HCT116 (cell line): Measurements from ENCODE around the gene CCT8. TPM values are rescaled to one million over a fixed set of nuclear protein-coding genes. Genes with fewer than 3 reads are reported as not detected.

Experiments
- ATAC-seq: fragments of 200-7000 bp; cut with Tn5 transposase; 2 replicates; pipeline ENCODE4 v1.9.1; 2020; ENCODE audit warnings: mild to moderate bottlenecking, moderate library complexity
- BruUV-seq: library from RNA; stranded (reverse); fragments of 400-500 nt; replicated peaks from 2 replicates; lab custom pipeline; 2021; lab: Mats Ljungman, UMichigan
- CTCF ChIA-PET: fragments of 300-600 bp; sonication (Branson Sonifier 250); formaldehyde crosslinking; loops from one replicate; lab custom pipeline; 2021; ENCODE audit warnings: antibody characterized with exemption; lab: Charles Lee
- POLR2A ChIA-PET: fragments of 300-600, 350-600 bp; sonication (Branson Sonifier 250); formaldehyde crosslinking; loops from one replicate; lab custom pipeline; 2021; ENCODE audit warnings: antibody characterized with exemption; lab: Charles Lee
- RAD21 ChIA-PET, 2 experiments: fragments of 300-600 bp; sonication (Branson Sonifier 250); formaldehyde crosslinking; loops; one replicate each; lab custom pipeline; 2023; ENCODE audit warnings: low total read pairs in 2 of 2; ENCODE audit not compliant: uncharacterized antibody in 2 of 2, unreplicated experiment in 2 of 2, low non-redundant PET in 1 of 2; lab: Charles Lee
- DNase-seq: peaks from one replicate; pipeline ENCODE4 v3.0.0-alpha.2; 2010; ENCODE audit warnings: low read depth, low spot score
- H2AFZ ChIP-seq: fragments of 200-600 bp; shearing (Covaris generic), sonication (generic); 2 replicates; pipeline ENCODE4 v1.6.1; 2017; ENCODE audit warnings: low read depth, mixed run types, mixed read lengths, antibody characterized with exemption, low read length; ENCODE audit not compliant: poor library complexity, severe bottlenecking
- H3K27ac ChIP-seq: 2 replicates; pipeline ENCODE4 v1.5.1; 2012; ENCODE audit warnings: low read depth, low read length
- H3K27me3 ChIP-seq: fragments of 200-600 bp; sonication (generic); 2 replicates; pipeline ENCODE4 v1.6.1; 2016; ENCODE audit warnings: mixed run types, low read length, mixed read lengths; ENCODE audit not compliant: insufficient read depth
- H3K36me3 ChIP-seq, 2 experiments: fragments of 200-500 bp in 1 of 2; fragments of 200-600 bp in 1 of 2; sonication (Bioruptor generic) in 1 of 2; sonication (generic) in 1 of 2; 2 replicates each; pipeline versions ENCODE4 v1.5.1 to v1.6.1; 2014 to 2016; ENCODE audit warnings: low read length in 2 of 2, inconsistent platforms in 1 of 2, mixed read lengths in 1 of 2, mixed run types in 1 of 2; ENCODE audit not compliant: insufficient read depth in 2 of 2, control insufficient read depth in 1 of 2
- H3K4me1 ChIP-seq, 2 experiments: fragments of 200-600 bp in 1 of 2; sonication (generic) in 1 of 2; 2 replicates each; pipeline versions ENCODE4 v1.5.1 to v1.6.1; 2012 to 2017; ENCODE audit warnings: low read length in 2 of 2, inconsistent platforms in 1 of 2, mild to moderate bottlenecking in 1 of 2, mixed read lengths in 1 of 2, mixed run types in 1 of 2, moderate library complexity in 1 of 2; ENCODE audit not compliant: insufficient read depth in 2 of 2, control insufficient read depth in 1 of 2
- H3K4me2 ChIP-seq: fragments of 200-600 bp; sonication (generic); 2 replicates; pipeline ENCODE4 v1.6.1; 2017; ENCODE audit warnings: mixed run types, low read length, mixed read lengths
- H3K4me3 ChIP-seq, 2 experiments: fragments of 200-600 bp in 1 of 2; sonication (generic) in 1 of 2; replicated peaks in 1 of 2; 2 replicates each; pipeline ENCODE4 v1.5.1; 2011 to 2016; ENCODE audit warnings: low read length in 2 of 2, control low read depth in 1 of 2, low read depth in 1 of 2, mild to moderate bottlenecking in 1 of 2, mixed read lengths in 1 of 2, mixed run types in 1 of 2
- H3K79me2 ChIP-seq: fragments of 200-600 bp; sonication (generic); 2 replicates; pipeline ENCODE4 v1.6.1; 2017; ENCODE audit warnings: mild to moderate bottlenecking, mixed run types, low read length, moderate library complexity, mixed read lengths; ENCODE audit not compliant: insufficient read depth
- H3K9ac ChIP-seq: fragments of 200-600 bp; sonication (generic); 2 replicates; pipeline ENCODE4 v1.6.1; 2016; ENCODE audit warnings: low read length, mixed read lengths
- H3K9me2 ChIP-seq: fragments of 200-600 bp; sonication (generic), shearing (Covaris generic); 2 replicates; pipeline ENCODE4 v1.6.1; 2017; ENCODE audit warnings: mixed run types, mild to moderate bottlenecking, moderate library complexity; ENCODE audit not compliant: insufficient read depth
- H3K9me3 ChIP-seq, 2 experiments: fragments of 200-500 bp in 1 of 2; fragments of 200-600 bp in 1 of 2; sonication (Bioruptor generic) in 1 of 2; sonication (generic) in 1 of 2; 2 replicates each; pipeline ENCODE4 v1.6.1; 2014 to 2017; ENCODE audit warnings: low read length in 2 of 2, mixed read lengths in 2 of 2, inconsistent platforms in 1 of 2, low read depth in 1 of 2, mild to moderate bottlenecking in 1 of 2, mixed run types in 1 of 2, moderate library complexity in 1 of 2; ENCODE audit not compliant: control insufficient read depth in 1 of 2, insufficient read depth in 1 of 2
- H4K20me1 ChIP-seq: fragments of 200-600 bp; sonication (generic), shearing (Covaris generic); 2 replicates; pipeline ENCODE4 v1.6.1; 2017; ENCODE audit warnings: mixed run types, mild to moderate bottlenecking, moderate library complexity; ENCODE audit not compliant: insufficient read depth
- CBX3 ChIP-seq: IDR thresholded peaks from 2 replicates; pipeline ENCODE4 v1.6.1; 2012; ENCODE audit warnings: low read depth
- CEBPB ChIP-seq: IDR thresholded peaks from 2 replicates; pipeline ENCODE4 v1.6.1; 2012; ENCODE audit warnings: low read depth
- EZH2phosphoT487 ChIP-seq: fragments of 200-600 bp; IDR thresholded peaks from 2 replicates; pipeline ENCODE4 v1.6.1; 2018; ENCODE audit warnings: antibody characterized with exemption, borderline replicate concordance
- FOSL1 ChIP-seq: IDR thresholded peaks from 2 replicates; pipeline ENCODE4 v1.6.1; 2012; ENCODE audit warnings: low read depth
- JUND ChIP-seq: IDR thresholded peaks from 2 replicates; pipeline ENCODE4 v1.6.1; 2012
- POLR2A ChIP-seq: IDR thresholded peaks from 2 replicates; pipeline ENCODE4 v1.7.0; 2011; ENCODE audit warnings: borderline replicate concordance; ENCODE audit not compliant: insufficient read depth, insufficient read length; ENCODE audit errors: extremely low read depth
- SIN3A ChIP-seq: IDR thresholded peaks from 2 replicates; pipeline ENCODE4 v1.6.1; 2012; ENCODE audit warnings: low read depth
- SRF ChIP-seq: IDR thresholded peaks from 2 replicates; pipeline ENCODE4 v1.6.1; 2012; ENCODE audit warnings: low read depth
- TCF7L2 ChIP-seq: IDR thresholded peaks from 2 replicates; pipeline ENCODE4 v1.7.0; 2011; ENCODE audit warnings: borderline replicate concordance, inconsistent platforms; ENCODE audit not compliant: insufficient read depth, insufficient read length; ENCODE audit errors: extremely low read depth
- YY1 ChIP-seq: IDR thresholded peaks from 2 replicates; pipeline ENCODE4 v1.6.1; 2011; ENCODE audit warnings: low read length, low read depth, moderate library complexity, mild to moderate bottlenecking; ENCODE audit not compliant: insufficient replicate concordance; ENCODE audit errors: extremely low read depth
- ZFX ChIP-seq: fragments of 450-650 bp; IDR thresholded peaks from 2 replicates; pipeline ENCODE4 v1.6.1; 2017
- intact Hi-C: fragments of 100-400 bp; cut with micrococcal nuclease; formaldehyde crosslinking; loops from 2 replicates; pipeline ENCODE4 v1.10.0; 2022
- total RNA-seq: library from RNA; stranded (reverse); gene quantifications from one replicate; pipeline ENCODE4 v1.2.1, GENCODE V29; 2021; ENCODE audit not compliant: unreplicated experiment
- TF ChIP-seq, protein P1 (sequence below): IDR thresholded peaks from 2 replicates; pipeline ENCODE4 v1.6.1; 2012
- TF ChIP-seq, protein P2 (sequence below), 3 experiments: fragments of 200-600 bp in 1 of 3; sonication (generic) in 1 of 3; IDR thresholded peaks in 2 of 3; conservative IDR thresholded peaks in 1 of 3; 2 replicates each; pipeline ENCODE4 v1.5.1; 2012 to 2017; ENCODE audit warnings: low read depth in 2 of 3, low read length in 2 of 3, antibody characterized with exemption in 1 of 3, borderline replicate concordance in 1 of 3, control low read depth in 1 of 3, mild to moderate bottlenecking in 1 of 3, mixed read lengths in 1 of 3, mixed run types in 1 of 3, moderate library complexity in 1 of 3; ENCODE audit not compliant: insufficient read depth in 1 of 3

Gene CCT8
- total RNA-seq, 1 experiment from 2014 or later: 355 TPM

DNA sequence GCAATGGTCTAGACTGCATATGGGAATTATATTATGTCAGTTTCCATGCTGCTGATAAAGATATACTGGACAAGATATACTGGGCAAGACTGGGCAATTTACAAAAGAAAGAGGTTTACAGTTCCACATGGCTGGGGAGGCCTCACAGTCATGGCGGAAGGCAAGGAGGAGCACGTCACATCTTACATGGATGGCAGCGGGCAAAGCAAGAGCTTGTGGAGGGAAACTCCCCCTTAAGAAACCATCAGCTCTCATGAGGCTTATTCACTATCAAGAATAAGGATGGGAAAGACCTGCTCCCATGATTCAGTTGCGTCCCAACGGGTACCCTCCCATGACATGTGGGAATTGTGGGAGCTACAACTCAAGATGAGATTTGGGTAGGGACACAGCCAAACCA, 21.2 kb downstream of the CCT8 start (continued):
- TF ChIP-seq EZH2phosphoT487 (no peak), TCF7L2 (no peak), CBX3 (no peak), SRF (no peak)
- TF ChIP-seq, protein P1, sequence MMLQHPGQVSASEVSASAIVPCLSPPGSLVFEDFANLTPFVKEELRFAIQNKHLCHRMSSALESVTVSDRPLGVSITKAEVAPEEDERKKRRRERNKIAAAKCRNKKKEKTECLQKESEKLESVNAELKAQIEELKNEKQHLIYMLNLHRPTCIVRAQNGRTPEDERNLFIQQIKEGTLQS: no peak

DNA sequence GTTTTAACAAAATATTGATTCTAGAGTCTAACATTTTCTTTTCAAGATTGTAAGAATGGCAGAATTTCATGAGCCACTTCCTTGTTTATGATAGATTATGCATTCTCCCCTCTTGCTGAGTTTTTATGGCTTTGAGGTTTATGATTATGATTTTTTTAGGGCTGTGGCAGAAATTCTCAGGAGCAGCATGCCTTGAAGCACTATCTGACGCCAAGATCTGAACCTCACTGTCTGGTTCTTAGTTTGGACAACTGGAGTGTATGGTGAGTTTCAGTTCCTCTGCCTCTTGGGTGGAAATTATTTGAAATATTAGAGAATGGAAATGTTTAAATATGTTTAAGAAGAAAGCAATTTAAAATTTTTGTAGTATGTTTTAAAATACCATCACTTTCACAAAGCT, 38.8 kb downstream of the CCT8 start:
- ChIA-PET CTCF (no interaction called here), POLR2A (no interaction called here), RAD21 (no interaction called here)
- no peaks in the 10 kb centered on the region for H3K9me2 ChIP-seq
- BruUV-seq: no TSS peak
- intact Hi-C loops: no loop called here
- no peak overlapping the region for H3K4me3 ChIP-seq
- H3K36me3 ChIP-seq: peaks cover 38 to 50% of the 10 kb centered on the region in 2 experiments
- H3K4me2 ChIP-seq: no peak overlapping the region
- no peaks in the 10 kb centered on the region for H3K27me3 ChIP-seq
- DNase-seq (no peak), ATAC-seq (no peak)
- no peak overlapping the region for H3K9ac ChIP-seq
- H3K9me3 ChIP-seq: no peaks in the 10 kb centered on the region
- no peaks in the 10 kb centered on the region for H3K4me1 ChIP-seq
- H3K79me2 ChIP-seq: peaks cover 27% of the 10 kb centered on the region; the same call in 1 of the 2 replicates
- H4K20me1 ChIP-seq: no peaks in the 10 kb centered on the region
- H3K27ac ChIP-seq: no peak overlapping the region
- no peak overlapping the region for H2AFZ ChIP-seq
- TF ChIP-seq TCF7L2 (no peak), ZFX (no peak), POLR2A (no peak)

DNA sequence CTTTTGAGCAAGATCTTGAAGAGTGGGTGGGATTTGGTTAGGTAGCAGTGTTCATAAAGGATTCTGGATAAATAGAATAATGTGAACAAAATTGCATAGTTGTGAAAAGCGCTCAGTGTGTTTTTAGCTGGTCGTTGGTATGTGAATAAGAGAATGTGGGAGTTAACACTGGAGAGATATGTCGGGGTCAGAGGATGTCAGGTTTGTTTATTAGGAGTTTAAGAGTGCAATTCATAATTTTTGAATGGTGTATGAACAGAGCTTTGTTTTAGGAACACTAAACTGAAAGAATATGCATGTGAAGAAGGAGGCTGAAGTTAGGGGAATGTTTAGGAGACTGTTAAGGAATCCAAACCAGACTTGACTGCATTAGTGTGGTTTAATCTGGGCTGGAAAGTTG, 39.6 kb downstream of the CCT8 start:
- Histone ChIP-seq H3K9ac (no peak overlapping the region), H3K79me2 (peaks cover 32% of the 10 kb centered on the region; the same call in 1 of the 2 replicates)
- POLR2A ChIA-PET: interaction anchor here (1.1 kb wide), 1 partner anchor 9 kb away, joined by 10 read pairs; the partner anchor contains the start of gene USP16
- TF ChIP-seq, protein P2, sequence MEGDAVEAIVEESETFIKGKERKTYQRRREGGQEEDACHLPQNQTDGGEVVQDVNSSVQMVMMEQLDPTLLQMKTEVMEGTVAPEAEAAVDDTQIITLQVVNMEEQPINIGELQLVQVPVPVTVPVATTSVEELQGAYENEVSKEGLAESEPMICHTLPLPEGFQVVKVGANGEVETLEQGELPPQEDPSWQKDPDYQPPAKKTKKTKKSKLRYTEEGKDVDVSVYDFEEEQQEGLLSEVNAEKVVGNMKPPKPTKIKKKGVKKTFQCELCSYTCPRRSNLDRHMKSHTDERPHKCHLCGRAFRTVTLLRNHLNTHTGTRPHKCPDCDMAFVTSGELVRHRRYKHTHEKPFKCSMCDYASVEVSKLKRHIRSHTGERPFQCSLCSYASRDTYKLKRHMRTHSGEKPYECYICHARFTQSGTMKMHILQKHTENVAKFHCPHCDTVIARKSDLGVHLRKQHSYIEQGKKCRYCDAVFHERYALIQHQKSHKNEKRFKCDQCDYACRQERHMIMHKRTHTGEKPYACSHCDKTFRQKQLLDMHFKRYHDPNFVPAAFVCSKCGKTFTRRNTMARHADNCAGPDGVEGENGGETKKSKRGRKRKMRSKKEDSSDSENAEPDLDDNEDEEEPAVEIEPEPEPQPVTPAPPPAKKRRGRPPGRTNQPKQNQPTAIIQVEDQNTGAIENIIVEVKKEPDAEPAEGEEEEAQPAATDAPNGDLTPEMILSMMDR (IDR thresholded peaks at IDR 0.05 in 2 of 3, conservative IDR thresholded peaks at IDR 0.05 in 1 of 3; ENCODE audit: borderline replicate concordance in 1 of 3, insufficient read depth in 1 of 3, low read depth in 2 of 3, low read length in 2 of 3): no peak
- TF ChIP-seq YY1: no peak
- TF ChIP-seq EZH2phosphoT487: no peak
- no peak for TF ChIP-seq CEBPB
- no peak for TF ChIP-seq SRF
- TF ChIP-seq SIN3A: no peak
- no peak for TF ChIP-seq JUND
- no peak for TF ChIP-seq FOSL1
- TF ChIP-seq, all 23 proteins: peak for 0
- intact Hi-C loops: no loop called here
- H3K36me3 ChIP-seq: peaks cover 38 to 48% of the 10 kb centered on the region in 2 experiments
- ChIA-PET RAD21 (no interaction called here), CTCF (no interaction called here)
- no peaks in the 10 kb centered on the region for H4K20me1 ChIP-seq
- H3K4me3 ChIP-seq: no peak overlapping the region
- H2AFZ ChIP-seq: no peak overlapping the region
- H3K27ac ChIP-seq: no peak overlapping the region
- no peaks in the 10 kb centered on the region for H3K9me2 ChIP-seq
- H3K4me2 ChIP-seq: no peak overlapping the region
- no TSS peak for BruUV-seq
- no peaks in the 10 kb centered on the region for H3K9me3 ChIP-seq
- DNase-seq (no peak), ATAC-seq (no peak)
- H3K4me1 ChIP-seq: no peaks in the 10 kb centered on the region
- H3K27me3 ChIP-seq: no peaks in the 10 kb centered on the region
